Peyer's patch (tissue), 4 donors: ENCODE results near the gene LOC101059915.

Source experiments
- DNase-seq, 3 donors: peaks; one replicate each; pipeline ENCODE4 v3.0.0-alpha.2; 2017 to 2019
- H3K27ac ChIP-seq, 4 donors: fragments of 200-600 bp; sonication (generic); one replicate each; pipeline ENCODE4 v1.5.1; 2016 to 2019
- H3K27me3 ChIP-seq, 2 donors: fragments of 200-600 bp; sonication (generic); one replicate each; pipeline ENCODE4 v1.5.1; 2019
- H3K36me3 ChIP-seq, 3 donors: fragments of 200-600 bp; sonication (generic); one replicate each; pipeline ENCODE4 v1.5.1; 2016 to 2019
- H3K4me1 ChIP-seq, 4 donors: fragments of 200-600 bp; sonication (generic); one replicate each; pipeline ENCODE4 v1.5.1; 2016 to 2019
- H3K4me3 ChIP-seq, 4 donors: fragments of 200-600 bp; sonication (generic); 1 replicate in 3 of 4; 2 replicates in 1 of 4; pipeline ENCODE4 v1.5.1; 2016 to 2019; ENCODE audit warnings: mild to moderate bottlenecking in 1 of 4
- H3K9me3 ChIP-seq, 4 donors: fragments of 200-600 bp; sonication (generic); one replicate each; pipeline ENCODE4 v1.5.1; 2016 to 2019; ENCODE audit warnings: mild to moderate bottlenecking in 1 of 4
- POLR2A ChIP-seq, 2 donors: fragments of 450-650 bp; IDR thresholded peaks; one replicate each; pipeline ENCODE4 v1.5.1; 2017; ENCODE audit warnings: antibody characterized with exemption in 2 of 2, mild to moderate bottlenecking in 2 of 2, moderate library complexity in 2 of 2
- TF ChIP-seq, protein P1 (sequence below), 6 experiments: fragments of 450-650 bp in 4 of 6; fragments of 200-600 bp in 2 of 6; sonication (generic) in 1 of 6; IDR thresholded peaks; one replicate each; pipeline ENCODE4 v1.5.1; 2017 to 2019; ENCODE audit warnings: antibody characterized with exemption in 6 of 6, mild to moderate bottlenecking in 3 of 6, moderate library complexity in 1 of 6

LOC101059915 gene

DNA sequence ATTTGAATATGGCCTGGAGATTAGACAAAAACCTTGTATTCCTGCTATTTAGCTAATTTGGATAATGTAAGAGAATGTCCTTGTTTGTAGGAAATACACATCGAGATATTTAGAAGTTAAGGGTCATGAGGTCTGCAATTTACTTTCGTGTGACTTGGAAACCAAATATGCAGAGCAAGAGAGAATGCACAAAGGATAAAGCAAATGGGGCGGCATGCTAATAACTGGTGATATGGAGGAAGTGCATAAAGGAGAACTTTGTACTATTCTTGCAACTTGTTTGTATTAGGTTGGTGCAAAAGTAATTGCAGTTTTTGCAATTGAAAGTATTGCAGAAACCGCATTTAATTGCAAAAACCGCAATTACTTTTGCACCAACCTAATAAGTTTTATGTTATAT, 41.9 kb upstream of the LOC101059915 start:
- no peaks in the 10 kb centered on the region for H3K36me3 ChIP-seq
- H3K4me3 ChIP-seq: no peak overlapping the region
- TF ChIP-seq, protein P1, sequence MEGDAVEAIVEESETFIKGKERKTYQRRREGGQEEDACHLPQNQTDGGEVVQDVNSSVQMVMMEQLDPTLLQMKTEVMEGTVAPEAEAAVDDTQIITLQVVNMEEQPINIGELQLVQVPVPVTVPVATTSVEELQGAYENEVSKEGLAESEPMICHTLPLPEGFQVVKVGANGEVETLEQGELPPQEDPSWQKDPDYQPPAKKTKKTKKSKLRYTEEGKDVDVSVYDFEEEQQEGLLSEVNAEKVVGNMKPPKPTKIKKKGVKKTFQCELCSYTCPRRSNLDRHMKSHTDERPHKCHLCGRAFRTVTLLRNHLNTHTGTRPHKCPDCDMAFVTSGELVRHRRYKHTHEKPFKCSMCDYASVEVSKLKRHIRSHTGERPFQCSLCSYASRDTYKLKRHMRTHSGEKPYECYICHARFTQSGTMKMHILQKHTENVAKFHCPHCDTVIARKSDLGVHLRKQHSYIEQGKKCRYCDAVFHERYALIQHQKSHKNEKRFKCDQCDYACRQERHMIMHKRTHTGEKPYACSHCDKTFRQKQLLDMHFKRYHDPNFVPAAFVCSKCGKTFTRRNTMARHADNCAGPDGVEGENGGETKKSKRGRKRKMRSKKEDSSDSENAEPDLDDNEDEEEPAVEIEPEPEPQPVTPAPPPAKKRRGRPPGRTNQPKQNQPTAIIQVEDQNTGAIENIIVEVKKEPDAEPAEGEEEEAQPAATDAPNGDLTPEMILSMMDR (IDR thresholded peaks at IDR 0.05): no peak
- TF ChIP-seq POLR2A (IDR thresholded peaks at IDR 0.05): no peak
- no peak for DNase-seq
- peaks cover 6 to 36% (median 21%) of the 10 kb centered on the region in 4 donors for H3K4me1 ChIP-seq
- no peaks in the 10 kb centered on the region for H3K27me3 ChIP-seq
- H3K9me3 ChIP-seq: no peaks in the 10 kb centered on the region
- H3K27ac ChIP-seq: peak overlapping the region in 1 of 4 donors; percentile 58

DNA sequence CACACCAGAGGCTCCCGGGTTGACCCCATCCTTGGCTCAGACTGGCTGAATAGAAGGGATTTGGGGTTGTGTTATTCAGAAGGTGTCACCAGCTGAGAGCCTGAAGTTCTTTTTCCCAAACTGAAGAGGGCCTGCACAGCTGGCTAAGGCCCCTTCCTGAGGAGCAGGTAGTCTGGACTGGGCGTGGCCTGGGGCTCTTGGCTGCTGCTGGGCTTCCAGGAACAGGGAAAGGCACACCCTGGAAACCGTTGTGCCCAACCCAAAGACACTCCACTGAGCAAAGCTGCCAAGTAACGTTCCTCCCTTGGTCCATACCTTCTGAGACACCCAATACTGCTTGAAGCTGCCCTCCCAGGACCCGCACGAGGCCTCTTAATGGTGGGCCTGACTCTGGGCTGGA, 40.8 kb upstream of the LOC101059915 start:
- Histone ChIP-seq H3K36me3 (no peaks in the 10 kb centered on the region), H3K27ac (peak overlapping the region in 3 of 4 donors; percentile 40 to 69 (median 58)), H3K9me3 (no peaks in the 10 kb centered on the region), H3K4me3 (no peak overlapping the region), H3K4me1 (peaks cover 6 to 36% (median 21%) of the 10 kb centered on the region in 4 donors), H3K27me3 (no peaks in the 10 kb centered on the region)
- peak in 2 of 3 donors; percentile 59 to 65 for DNase-seq
- TF ChIP-seq, protein P1 (IDR thresholded peaks at IDR 0.05): no peak
- no peak for TF ChIP-seq POLR2A (IDR thresholded peaks at IDR 0.05)

DNA sequence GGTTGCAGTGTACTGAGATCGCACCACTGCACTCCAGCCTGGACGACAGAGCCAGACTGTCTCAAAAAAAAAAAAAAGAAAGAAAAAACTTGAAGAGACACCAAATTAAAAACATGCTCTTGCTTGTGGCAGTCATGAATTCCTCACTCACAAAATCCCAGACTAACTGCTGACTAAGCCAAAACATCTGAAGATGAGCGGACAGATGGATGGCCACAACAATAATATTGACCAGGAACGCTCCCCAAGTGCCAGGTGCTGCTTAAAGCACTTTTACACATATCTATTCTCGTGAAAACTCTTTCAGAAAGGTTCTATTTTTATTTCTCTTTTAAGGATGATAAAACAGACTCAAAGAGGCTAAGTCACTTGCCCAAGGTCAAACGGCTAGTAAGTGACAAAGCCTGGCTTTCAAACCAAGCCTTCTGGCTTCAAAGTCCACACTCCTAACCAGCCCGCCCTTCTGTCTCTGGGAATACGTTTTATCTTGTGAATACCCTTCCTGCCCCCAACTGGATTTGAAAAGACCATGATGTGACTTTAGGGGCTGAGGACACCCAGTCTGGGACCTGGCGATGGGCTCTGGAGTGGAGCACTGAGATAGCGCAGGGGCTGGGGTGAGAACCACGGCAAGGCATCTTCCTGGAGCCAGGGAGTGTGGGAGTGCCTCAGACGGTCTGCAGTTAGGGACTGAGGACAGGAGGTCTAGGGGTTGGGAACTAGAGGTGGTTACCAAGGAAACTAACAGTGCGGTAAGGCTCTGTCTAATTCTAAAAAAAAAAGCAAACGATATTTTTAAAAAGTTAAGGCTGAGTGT, 39.5 kb upstream of the LOC101059915 start:
- Histone ChIP-seq H3K36me3 (no peaks in the 10 kb centered on the region), H3K4me3 (no peak overlapping the region), H3K4me1 (peaks cover 6 to 25% (median 16%) of the 10 kb centered on the region in 4 donors), H3K27ac (peak overlapping the region in 2 of 4 donors; percentile 12 to 40), H3K27me3 (no peaks in the 10 kb centered on the region), H3K9me3 (no peaks in the 10 kb centered on the region)
- no peak for DNase-seq
- TF ChIP-seq, protein P1 (IDR thresholded peaks at IDR 0.05): no peak
- no peak for TF ChIP-seq POLR2A (IDR thresholded peaks at IDR 0.05)

DNA sequence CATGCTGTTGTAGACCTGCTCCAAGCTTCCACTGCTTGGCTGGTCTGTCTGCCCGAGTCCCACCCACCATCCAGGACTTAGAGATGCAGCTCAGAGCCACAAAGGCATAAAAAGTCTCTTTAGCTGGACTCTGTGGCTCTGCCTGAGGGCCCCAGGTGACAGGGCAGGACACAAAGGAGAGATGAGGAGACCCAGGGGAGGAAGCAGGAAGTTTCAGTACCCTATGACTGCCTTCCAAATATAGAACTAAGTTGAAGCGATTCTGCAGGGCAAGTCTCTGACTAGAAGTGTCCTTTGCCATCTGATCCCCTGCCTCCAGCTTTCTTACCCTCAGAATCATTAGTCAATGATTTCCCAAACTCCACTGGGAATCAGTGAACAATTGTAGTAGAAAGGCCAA, 37.9 kb upstream of the LOC101059915 start:
- DNase-seq: no peak
- Histone ChIP-seq H3K4me3 (no peak overlapping the region), H3K9me3 (no peaks in the 10 kb centered on the region), H3K27ac (peak overlapping the region in 1 of 4 donors; percentile 55), H3K36me3 (no peaks in the 10 kb centered on the region), H3K27me3 (no peaks in the 10 kb centered on the region), H3K4me1 (peaks cover 0 to 8% (median under 1%) of the 10 kb centered on the region in 4 donors)
- no peak for TF ChIP-seq POLR2A (IDR thresholded peaks at IDR 0.05)
- TF ChIP-seq, protein P1 (IDR thresholded peaks at IDR 0.05): no peak

DNA sequence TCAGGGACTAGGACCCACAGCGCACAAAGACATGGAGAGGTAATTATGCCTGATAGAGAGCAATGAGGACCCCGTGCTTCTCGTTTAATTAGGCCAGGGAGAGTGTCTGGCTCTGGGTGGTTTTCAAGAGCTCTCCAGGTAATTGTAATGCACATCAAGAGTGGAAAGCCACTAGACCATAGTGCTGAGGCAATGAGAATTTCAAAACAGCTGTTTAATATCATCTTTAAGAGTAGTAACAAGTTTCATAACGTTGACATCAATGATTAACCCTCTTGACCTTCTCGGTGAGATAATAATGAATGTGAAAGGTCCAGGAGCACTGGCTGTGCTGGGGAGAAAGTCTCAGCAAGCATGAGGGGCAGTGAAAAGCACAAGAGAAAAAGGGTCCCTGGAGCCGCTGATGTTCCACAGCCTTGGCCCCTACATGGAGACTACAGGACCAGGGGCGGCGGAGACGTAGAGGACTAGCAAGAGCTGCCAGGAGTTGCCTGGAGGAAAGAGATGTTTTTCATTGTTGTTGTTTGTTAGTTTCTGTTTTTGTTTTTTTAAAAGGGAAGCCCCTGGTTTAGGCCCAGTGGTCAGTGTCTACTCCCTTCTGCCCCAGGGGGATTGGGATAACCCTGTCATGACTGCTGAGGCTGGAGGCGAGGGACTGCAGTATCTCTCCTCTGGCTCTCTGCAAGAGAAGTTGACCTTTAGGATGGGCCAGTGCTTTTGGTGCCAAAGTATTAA, 34.3 kb upstream of the LOC101059915 start:
- TF ChIP-seq POLR2A (IDR thresholded peaks at IDR 0.05): no peak
- TF ChIP-seq, protein P1 (IDR thresholded peaks at IDR 0.05): no peak
- Histone ChIP-seq H3K4me3 (no peak overlapping the region), H3K9me3 (no peaks in the 10 kb centered on the region), H3K36me3 (no peaks in the 10 kb centered on the region), H3K4me1 (no peaks in the 10 kb centered on the region), H3K27ac (peak overlapping the region in 2 of 4 donors; percentile 31 to 35), H3K27me3 (no peaks in the 10 kb centered on the region)
- DNase-seq: no peak
